ENCODE measurements around the gene ECE1.

ECE1 gene

DNA sequence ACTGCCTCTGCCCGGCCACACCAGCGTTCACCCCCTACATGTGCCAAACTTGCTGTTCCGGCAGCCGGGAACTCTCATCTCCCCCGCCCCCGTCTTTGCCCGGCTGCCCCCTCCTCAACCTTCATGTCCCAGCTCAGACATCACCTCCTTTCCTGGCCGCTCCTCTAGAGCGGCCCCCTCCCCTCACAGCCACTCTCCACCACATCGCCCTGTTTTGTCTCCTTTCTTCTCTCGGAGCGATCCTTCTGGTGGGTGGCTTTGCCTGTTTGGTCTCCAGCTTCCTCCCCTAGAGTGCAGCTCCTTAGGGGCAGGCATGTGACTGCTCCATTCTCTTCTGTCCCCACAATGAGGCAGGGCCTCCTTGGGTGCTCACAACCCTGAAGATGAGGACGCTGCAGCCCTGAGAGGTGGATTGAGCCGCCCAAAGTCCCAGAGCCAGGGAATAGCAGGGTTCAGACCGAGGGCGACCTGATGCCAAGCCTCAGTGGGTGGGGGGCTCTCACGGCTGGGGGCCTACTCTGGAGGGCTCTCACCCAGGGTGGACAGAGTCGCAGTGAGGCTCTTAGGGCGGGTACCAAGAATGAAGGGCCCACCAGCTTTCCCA lies 44.9 kb upstream of the ECE1 start:
- Histone ChIP-seq H3K4me2 (ENCODE audit: low read length) (no peak overlapping the region), H3K4me1 (ENCODE audit: control insufficient read depth in 1 of 2, insufficient read depth in 2 of 2, low read length in 2 of 2) (peaks cover 10 to 20% of the 10 kb centered on the region in 2 experiments), H2AFZ (ENCODE audit: insufficient read depth, low read length, poor library complexity) (no peak overlapping the region), H4K91ac (ENCODE audit: low read depth, low read length) (no peak overlapping the region), H4K8ac (ENCODE audit: low read depth, low read length) (no peak overlapping the region), H2AK5ac (ENCODE audit: low read length) (no peak overlapping the region), H3K14ac (ENCODE audit: low read length) (no peak overlapping the region), H3K9ac (ENCODE audit: low read length) (no peak overlapping the region), H3K18ac (ENCODE audit: low read length) (peak overlapping the region; percentile 15), H3K79me2 (ENCODE audit: control insufficient read depth, insufficient read depth, low read length, poor library complexity) (peaks cover 2% of the 10 kb centered on the region), H3K36me3 (ENCODE audit: control insufficient read depth in 1 of 2, insufficient read depth in 2 of 2, low read length in 2 of 2) (peaks cover 0 to under 1% of the 10 kb centered on the region in 2 experiments), H4K12ac (ENCODE audit: low read depth, low read length) (no peak overlapping the region), H2BK120ac (ENCODE audit: insufficient read depth, low read length, poor library complexity) (no peak overlapping the region), H2BK5ac (ENCODE audit: low read depth, low read length, poor library complexity) (no peak overlapping the region), H3K27me3 (ENCODE audit: insufficient read depth, low read length) (no peaks in the 10 kb centered on the region), H3K4me3 (ENCODE audit: low read depth, low read length) (no peak overlapping the region), H3K27ac (ENCODE audit: low read depth, low read length) (no peak overlapping the region), H3K23ac (ENCODE audit: low read length) (no peak overlapping the region), H2BK12ac (ENCODE audit: low read length) (peak overlapping the region; percentile 44), H3K4ac (ENCODE audit: low read depth, low read length) (no peak overlapping the region), H3K9me3 (ENCODE audit: insufficient read depth, low read depth, low read length) (no peaks in the 10 kb centered on the region), H3K79me1 (ENCODE audit: low read length) (no peaks in the 10 kb centered on the region)
- no peak for DNase-seq
- WGBS (ENCODE audit: extremely low coverage, insufficient coverage, insufficient read length), result no CpG with 5 or more reads among the region's 19 CpGs

DNA sequence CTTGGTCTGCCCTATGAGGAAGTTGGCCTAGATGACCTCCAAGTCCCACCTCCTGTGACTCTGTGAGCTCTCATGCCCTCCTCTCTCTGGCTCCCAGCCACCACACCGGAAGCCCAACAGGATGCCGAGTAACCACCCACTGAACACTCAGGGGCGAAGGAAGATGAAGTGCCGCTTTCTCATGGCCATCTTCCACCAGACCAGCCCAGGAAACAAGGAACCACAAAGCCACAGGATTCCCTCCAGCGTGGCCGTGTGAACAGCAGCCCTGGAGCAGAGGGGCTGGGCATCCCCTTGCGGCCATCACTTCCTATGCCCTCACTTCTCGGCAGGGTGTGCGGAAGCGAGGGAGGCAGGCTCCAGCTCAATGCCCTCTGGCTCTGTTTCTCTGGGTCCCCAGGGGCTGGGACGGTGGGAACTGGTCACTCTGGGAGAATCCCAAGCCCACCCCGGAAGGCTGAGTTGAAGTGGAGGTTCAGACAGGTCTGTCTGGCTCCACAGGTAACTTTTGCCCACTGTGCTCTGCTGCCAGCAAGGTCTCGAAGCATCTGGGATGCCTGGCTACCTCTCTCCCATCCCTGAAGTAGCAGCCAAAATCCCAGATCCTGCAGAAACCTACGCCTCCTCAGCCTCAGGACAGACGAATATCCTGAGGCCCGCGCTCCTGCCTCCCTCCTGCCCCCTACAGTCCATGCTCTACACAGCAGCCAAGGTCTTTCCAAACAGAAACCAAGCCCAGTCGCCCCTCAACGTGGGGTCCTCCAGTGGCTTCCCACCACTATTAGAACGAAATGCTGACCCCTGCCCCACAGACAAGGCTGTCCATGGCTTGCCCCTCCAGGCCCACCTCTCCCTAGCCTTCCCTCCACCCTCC lies 44.2 kb upstream of the ECE1 start:
- WGBS (ENCODE audit: extremely low coverage, insufficient coverage, insufficient read length), result no CpG with 5 or more reads among the region's 20 CpGs
- H2BK120ac ChIP-seq (ENCODE audit: insufficient read depth, low read length, poor library complexity), result no peak overlapping the region
- no peak overlapping the region for H2BK5ac ChIP-seq (ENCODE audit: low read depth, low read length, poor library complexity)

DNA sequence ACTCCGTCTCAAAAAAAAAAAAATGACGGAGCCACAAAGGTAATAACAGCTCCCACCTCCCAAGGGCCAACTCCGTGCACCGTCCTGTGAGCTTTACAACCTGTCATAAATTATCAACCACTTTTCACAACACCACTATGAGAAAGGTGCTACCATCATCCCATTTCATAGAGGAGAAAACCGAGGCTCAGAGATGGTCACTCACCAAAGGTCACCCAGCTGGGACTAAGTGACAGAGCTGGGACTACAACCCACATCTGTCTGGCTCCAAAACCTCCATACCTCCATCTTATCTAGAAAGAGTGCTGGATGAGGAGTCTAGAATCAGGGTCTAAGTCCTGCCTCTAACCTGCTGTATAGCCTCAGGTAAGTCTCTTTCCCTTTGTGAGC lies 43.6 kb upstream of the ECE1 start:
- no peak overlapping the region for H4K8ac ChIP-seq (ENCODE audit: low read depth, low read length)
- H3K14ac ChIP-seq (ENCODE audit: low read length), result no peak overlapping the region
- H3K4me1 ChIP-seq (ENCODE audit: control insufficient read depth in 1 of 2, insufficient read depth in 2 of 2, low read length in 2 of 2), result peaks cover 16 to 22% of the 10 kb centered on the region in 2 experiments
- H3K27ac ChIP-seq (ENCODE audit: low read depth, low read length), result no peak overlapping the region
- no peak overlapping the region for H3K4me2 ChIP-seq (ENCODE audit: low read length)
- H3K79me2 ChIP-seq (ENCODE audit: control insufficient read depth, insufficient read depth, low read length, poor library complexity), result no peaks in the 10 kb centered on the region
- H3K4ac ChIP-seq (ENCODE audit: low read depth, low read length), result no peak overlapping the region
- H3K23ac ChIP-seq (ENCODE audit: low read length), result no peak overlapping the region
- no peak overlapping the region for H2BK12ac ChIP-seq (ENCODE audit: low read length)
- H2AK5ac ChIP-seq (ENCODE audit: low read length), result no peak overlapping the region
- no peak overlapping the region for H2AFZ ChIP-seq (ENCODE audit: insufficient read depth, low read length, poor library complexity)
- H3K36me3 ChIP-seq (ENCODE audit: control insufficient read depth in 1 of 2, insufficient read depth in 2 of 2, low read length in 2 of 2), result no peaks in the 10 kb centered on the region
- DNase-seq, result no peak
- no peaks in the 10 kb centered on the region for H3K79me1 ChIP-seq (ENCODE audit: low read length)
- no peaks in the 10 kb centered on the region for H3K27me3 ChIP-seq (ENCODE audit: insufficient read depth, low read length)
- H2BK120ac ChIP-seq (ENCODE audit: insufficient read depth, low read length, poor library complexity), result no peak overlapping the region
- no peak overlapping the region for H3K4me3 ChIP-seq (ENCODE audit: low read depth, low read length)
- no peak overlapping the region for H3K9ac ChIP-seq (ENCODE audit: low read length)
- H3K18ac ChIP-seq (ENCODE audit: low read length), result no peak overlapping the region
- no peak overlapping the region for H2BK5ac ChIP-seq (ENCODE audit: low read depth, low read length, poor library complexity)
- H4K12ac ChIP-seq (ENCODE audit: low read depth, low read length), result no peak overlapping the region
- no peak overlapping the region for H4K91ac ChIP-seq (ENCODE audit: low read depth, low read length)
- WGBS (ENCODE audit: extremely low coverage, insufficient coverage, insufficient read length), result no CpG with 5 or more reads among the region's 5 CpGs
- H3K9me3 ChIP-seq (ENCODE audit: insufficient read depth, low read depth, low read length), result no peaks in the 10 kb centered on the region

More for the DNA sequence above, 44.2 kb upstream of the ECE1 start:
- peak overlapping the region; percentile 15 for H3K18ac ChIP-seq (ENCODE audit: low read length)
- H3K36me3 ChIP-seq (ENCODE audit: control insufficient read depth in 1 of 2, insufficient read depth in 2 of 2, low read length in 2 of 2), result no peaks in the 10 kb centered on the region
- H2AFZ ChIP-seq (ENCODE audit: insufficient read depth, low read length, poor library complexity), result no peak overlapping the region
- no peak overlapping the region for H4K91ac ChIP-seq (ENCODE audit: low read depth, low read length)
- H4K12ac ChIP-seq (ENCODE audit: low read depth, low read length), result no peak overlapping the region
- H3K4ac ChIP-seq (ENCODE audit: low read depth, low read length), result no peak overlapping the region
- no peak overlapping the region for H3K4me2 ChIP-seq (ENCODE audit: low read length)
- H3K27me3 ChIP-seq (ENCODE audit: insufficient read depth, low read length), result no peaks in the 10 kb centered on the region
- H3K14ac ChIP-seq (ENCODE audit: low read length), result no peak overlapping the region
- H3K79me1 ChIP-seq (ENCODE audit: low read length), result no peaks in the 10 kb centered on the region
- H3K27ac ChIP-seq (ENCODE audit: low read depth, low read length), result no peak overlapping the region
- H3K23ac ChIP-seq (ENCODE audit: low read length), result no peak overlapping the region
- H3K4me3 ChIP-seq (ENCODE audit: low read depth, low read length), result no peak overlapping the region
- H3K9ac ChIP-seq (ENCODE audit: low read length), result no peak overlapping the region
- no peaks in the 10 kb centered on the region for H3K79me2 ChIP-seq (ENCODE audit: control insufficient read depth, insufficient read depth, low read length, poor library complexity)
- H2BK12ac ChIP-seq (ENCODE audit: low read length), result peak overlapping the region; percentile 44
- peaks cover 10 to 19% of the 10 kb centered on the region in 2 experiments for H3K4me1 ChIP-seq (ENCODE audit: control insufficient read depth in 1 of 2, insufficient read depth in 2 of 2, low read length in 2 of 2)
- peak; percentile 40 to 46 for DNase-seq
- H2AK5ac ChIP-seq (ENCODE audit: low read length), result no peak overlapping the region
- H3K9me3 ChIP-seq (ENCODE audit: insufficient read depth, low read depth, low read length), result no peaks in the 10 kb centered on the region
- no peak overlapping the region for H4K8ac ChIP-seq (ENCODE audit: low read depth, low read length)

DNA sequence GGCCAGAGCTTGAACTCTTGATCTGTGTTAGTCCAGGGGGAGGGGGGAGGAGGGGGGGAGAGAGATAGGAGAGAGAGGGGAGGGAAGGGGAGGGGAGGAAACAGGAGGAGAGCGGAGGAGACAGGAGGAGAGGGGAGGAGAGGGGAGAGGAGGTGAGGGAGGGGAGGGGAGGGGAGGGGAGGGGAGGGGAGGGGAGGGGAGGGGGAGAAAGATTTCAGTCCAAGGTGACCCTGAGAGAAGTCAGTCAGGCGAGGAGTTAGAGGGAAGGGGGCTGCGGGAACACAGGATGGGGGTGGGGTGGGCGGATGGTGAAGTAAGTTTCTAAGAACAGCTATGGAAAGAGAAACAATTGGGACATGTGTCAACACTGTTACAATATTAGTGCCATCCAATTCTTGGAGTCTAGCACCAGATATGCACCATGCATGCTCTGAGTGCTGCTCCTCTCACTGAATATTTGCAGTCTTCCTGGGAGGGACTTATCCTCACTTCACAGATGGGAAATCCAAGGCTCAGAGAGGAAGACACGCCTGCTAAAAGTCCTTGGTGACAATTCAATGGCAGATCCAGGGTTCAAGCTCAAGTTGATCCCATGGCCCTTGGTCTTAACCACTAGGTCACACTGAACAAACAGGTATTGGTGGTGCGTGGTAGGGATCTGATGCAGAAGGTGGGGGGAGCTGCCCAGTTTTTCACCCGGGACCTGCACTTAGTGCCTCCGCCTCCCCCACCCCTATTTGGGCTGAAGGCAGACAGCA lies 42.5 kb upstream of the ECE1 start:
- H3K23ac ChIP-seq (ENCODE audit: low read length), result no peak overlapping the region
- no peak overlapping the region for H3K18ac ChIP-seq (ENCODE audit: low read length)
- H3K4me2 ChIP-seq (ENCODE audit: low read length), result no peak overlapping the region
- no peaks in the 10 kb centered on the region for H3K79me2 ChIP-seq (ENCODE audit: control insufficient read depth, insufficient read depth, low read length, poor library complexity)
- no peak overlapping the region for H3K4me3 ChIP-seq (ENCODE audit: low read depth, low read length)
- no CpG with 5 or more reads among the region's 8 CpGs for WGBS (ENCODE audit: extremely low coverage, insufficient coverage, insufficient read length)
- no peak overlapping the region for H2BK12ac ChIP-seq (ENCODE audit: low read length)
- H3K14ac ChIP-seq (ENCODE audit: low read length), result no peak overlapping the region
- H4K12ac ChIP-seq (ENCODE audit: low read depth, low read length), result no peak overlapping the region
- no peaks in the 10 kb centered on the region for H3K27me3 ChIP-seq (ENCODE audit: insufficient read depth, low read length)
- H2AFZ ChIP-seq (ENCODE audit: insufficient read depth, low read length, poor library complexity), result no peak overlapping the region
- no peak for DNase-seq
- no peak overlapping the region for H4K91ac ChIP-seq (ENCODE audit: low read depth, low read length)
- H3K9me3 ChIP-seq (ENCODE audit: insufficient read depth, low read depth, low read length), result no peaks in the 10 kb centered on the region
- no peak overlapping the region for H2BK120ac ChIP-seq (ENCODE audit: insufficient read depth, low read length, poor library complexity)
- no peak overlapping the region for H3K27ac ChIP-seq (ENCODE audit: low read depth, low read length)
- no peaks in the 10 kb centered on the region for H3K36me3 ChIP-seq (ENCODE audit: control insufficient read depth in 1 of 2, insufficient read depth in 2 of 2, low read length in 2 of 2)
- H3K9ac ChIP-seq (ENCODE audit: low read length), result no peak overlapping the region
- peaks cover 18 to 21% of the 10 kb centered on the region in 2 experiments for H3K4me1 ChIP-seq (ENCODE audit: control insufficient read depth in 1 of 2, insufficient read depth in 2 of 2, low read length in 2 of 2)
- H3K79me1 ChIP-seq (ENCODE audit: low read length), result no peaks in the 10 kb centered on the region
- no peak overlapping the region for H2BK5ac ChIP-seq (ENCODE audit: low read depth, low read length, poor library complexity)
- no peak overlapping the region for H3K4ac ChIP-seq (ENCODE audit: low read depth, low read length)
- no peak overlapping the region for H4K8ac ChIP-seq (ENCODE audit: low read depth, low read length)
- H2AK5ac ChIP-seq (ENCODE audit: low read length), result no peak overlapping the region

Measured in trophoblast cell (in vitro differentiated cells and primary cell).